ENCODE results near the gene RAB14. TPM values are rescaled to one million over a fixed set of nuclear protein-coding genes. Genes with fewer than 3 reads are reported as not detected.
"Not testable (repeated sequence)": the region's sequence is repeated elsewhere in the genome, so short reads cannot be mapped to it uniquely, and the experiment has no call there.

RAB14 gene
- polyA plus RNA-seq, 4 donors: 91.7 to 137 (median 105) TPM

DNA sequence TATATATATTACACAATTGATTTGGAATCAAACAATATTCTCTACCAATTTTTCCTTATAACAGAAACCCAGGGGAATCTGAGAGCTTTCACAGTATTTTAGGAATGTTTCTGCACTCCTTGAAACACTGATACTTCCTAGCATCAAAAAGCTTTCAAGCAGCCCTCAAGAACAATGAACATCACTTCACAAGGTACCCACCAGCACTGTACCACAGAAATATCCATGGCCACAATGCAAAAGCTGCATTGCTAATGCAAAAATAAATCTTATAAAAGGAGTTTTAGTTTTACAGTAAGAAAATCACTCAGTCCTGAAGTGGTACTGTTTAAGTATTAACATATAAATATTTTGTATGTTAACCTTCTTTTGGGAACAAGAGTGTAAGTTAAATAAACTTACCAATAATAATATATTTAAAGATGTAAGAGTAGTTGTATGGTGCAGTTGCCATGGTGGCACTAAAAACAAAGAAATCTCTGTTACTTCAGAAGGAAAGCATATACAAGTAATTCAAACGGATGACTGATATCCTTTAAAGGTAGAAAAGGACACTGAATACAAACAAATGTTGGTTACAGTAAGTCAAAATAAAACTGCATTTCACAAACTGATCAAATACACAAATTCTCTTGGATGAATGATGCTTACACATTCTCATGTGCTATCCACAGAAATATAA lies 8.6 kb downstream of the RAB14 start:
- DNase-seq (ENCODE audit: low read depth in 4 of 4, low spot score in 3 of 4): no peak

DNA sequence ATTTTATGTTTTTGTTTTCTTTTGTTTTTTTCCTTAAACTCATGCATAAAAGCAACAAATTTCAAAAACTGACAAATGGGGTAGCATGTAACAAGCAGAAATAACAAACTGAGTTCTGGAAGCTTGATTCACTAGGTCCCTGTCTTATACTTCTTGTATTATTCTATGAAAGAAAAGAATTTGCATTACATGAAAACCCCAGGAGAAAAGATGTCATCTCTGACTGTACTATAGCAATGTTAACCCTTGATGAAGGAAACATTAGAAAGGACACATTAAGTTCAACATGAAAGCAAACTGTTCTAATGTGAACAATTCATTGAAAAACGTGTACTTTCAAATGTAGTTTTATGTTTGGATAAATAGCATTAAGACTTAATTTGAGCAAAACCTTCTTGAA lies 9.2 kb downstream of the RAB14 start:
- no peak for DNase-seq (ENCODE audit: low read depth in 4 of 4, low spot score in 3 of 4)

DNA sequence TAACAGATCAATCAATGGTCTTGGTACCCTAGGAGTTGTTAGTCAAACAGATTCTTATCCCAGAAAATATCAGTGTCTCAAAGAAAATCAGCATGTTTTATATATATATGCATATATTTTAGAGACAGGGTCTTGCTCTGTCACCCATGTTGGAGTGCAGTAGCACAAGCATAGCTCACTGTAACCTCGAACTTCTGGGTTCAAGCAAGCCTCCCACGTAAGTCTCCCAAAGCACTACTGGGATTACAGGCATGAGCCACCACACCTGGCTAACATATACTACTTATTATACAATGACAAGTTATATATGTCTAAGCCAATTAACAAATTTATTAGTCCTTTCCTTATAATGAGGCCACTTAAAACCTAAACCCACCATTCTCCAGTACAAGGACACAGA lies 10.4 kb downstream of the RAB14 start:
- DNase-seq (ENCODE audit: low read depth in 4 of 4, low spot score in 3 of 4): no peak

DNA sequence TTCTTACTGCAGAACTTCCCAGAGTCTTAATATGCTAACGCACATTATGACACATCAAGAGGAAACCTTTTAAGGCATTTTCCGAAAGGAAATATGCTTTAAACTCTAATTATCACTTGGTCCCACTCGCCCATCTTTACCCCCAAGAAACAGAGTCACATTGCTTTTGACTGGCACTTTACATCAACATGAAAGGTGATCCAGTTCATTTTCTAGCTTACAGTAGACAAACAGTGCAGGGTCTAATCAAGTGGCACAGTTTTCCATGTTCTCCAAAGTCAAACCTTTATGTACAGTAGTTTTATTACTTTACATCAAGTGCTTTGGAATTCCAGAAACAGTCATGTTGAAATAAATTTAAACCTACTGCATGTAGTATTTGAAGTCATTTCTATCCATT lies 12.0 kb downstream of the RAB14 start:
- DNase-seq (ENCODE audit: low read depth in 4 of 4, low spot score in 3 of 4): no peak

DNA sequence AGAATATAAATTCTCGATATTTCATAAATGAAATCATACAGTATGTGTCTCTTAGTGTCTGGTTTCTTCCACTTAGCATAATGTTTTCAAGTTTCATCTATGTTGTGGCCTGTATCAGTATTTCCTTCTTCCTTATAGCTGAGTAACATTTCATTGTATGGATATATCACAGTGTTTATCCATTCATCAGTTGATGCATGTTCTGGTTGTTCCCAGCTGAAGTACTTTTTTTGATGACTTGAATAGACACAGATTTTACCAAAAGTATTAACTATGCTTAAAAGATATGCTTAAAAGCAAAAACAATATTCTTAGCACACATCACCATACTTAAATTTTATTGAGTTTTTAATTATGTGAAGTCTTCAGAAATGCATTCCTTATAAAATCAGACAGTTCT lies 12.7 kb downstream of the RAB14 start:
- DNase-seq (ENCODE audit: low read depth in 4 of 4, low spot score in 3 of 4): no peak

DNA sequence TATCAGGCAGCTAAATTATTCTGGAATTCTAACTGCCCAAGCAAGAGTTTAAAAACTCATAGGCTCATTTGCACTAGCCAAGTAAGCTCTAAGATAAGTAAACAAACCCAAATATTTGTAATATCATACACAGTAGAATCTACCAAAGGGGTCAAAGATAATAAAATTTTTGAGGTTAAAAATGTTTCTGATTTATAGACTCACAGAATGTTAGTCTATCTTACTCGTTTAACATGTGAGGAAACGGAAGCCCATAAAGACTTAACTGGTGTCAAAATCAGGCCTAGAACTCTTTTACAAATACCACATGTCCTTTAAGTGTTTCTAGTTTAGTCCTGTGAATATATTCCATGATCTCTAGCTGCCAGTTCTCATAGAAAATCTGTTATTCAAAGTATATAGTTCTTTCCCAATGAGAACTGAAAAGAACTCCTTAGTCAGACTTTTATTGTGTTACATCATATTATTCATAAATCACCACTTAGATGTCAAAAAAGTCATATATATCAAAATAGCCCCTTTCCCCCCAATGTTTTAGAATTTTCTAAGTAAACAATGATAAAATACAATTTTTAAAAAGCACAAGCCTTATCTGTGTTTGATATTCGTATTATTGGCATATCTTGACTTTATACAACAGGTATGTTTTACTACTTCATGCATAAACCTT lies 13.9 kb downstream of the RAB14 start:
- DNase-seq (ENCODE audit: low read depth in 4 of 4, low spot score in 3 of 4): no peak

DNA sequence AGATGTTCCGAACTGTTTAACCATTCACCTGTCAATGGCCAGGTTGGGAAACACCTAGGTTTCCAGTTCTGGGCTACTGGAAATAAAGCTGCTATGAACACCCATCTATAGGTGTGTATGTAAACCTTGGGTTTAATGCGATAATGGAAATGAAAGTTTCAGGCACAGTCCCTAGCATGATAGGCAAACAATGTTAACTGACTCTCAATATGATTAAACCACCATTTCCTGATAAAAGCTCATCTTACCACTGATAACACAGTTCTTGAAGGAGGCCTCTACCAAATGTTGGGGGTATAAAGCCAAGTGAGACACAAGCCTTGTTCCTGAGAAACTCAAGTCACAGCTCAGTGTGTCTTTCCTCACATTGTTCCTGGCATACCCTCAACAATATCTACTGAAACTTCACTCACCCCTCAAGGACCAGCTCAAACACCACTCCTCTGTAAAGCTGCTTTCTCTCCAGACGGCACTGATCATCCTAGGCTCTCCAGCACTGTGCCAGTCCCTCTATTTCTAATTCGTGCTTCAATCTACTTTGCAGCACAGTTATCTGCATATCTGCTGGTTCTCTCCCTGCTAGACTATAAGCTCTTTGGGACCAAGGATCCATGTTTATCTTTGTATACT lies 15.8 kb downstream of the RAB14 start:
- no peak for DNase-seq (ENCODE audit: low read depth in 4 of 4, low spot score in 3 of 4)

DNA sequence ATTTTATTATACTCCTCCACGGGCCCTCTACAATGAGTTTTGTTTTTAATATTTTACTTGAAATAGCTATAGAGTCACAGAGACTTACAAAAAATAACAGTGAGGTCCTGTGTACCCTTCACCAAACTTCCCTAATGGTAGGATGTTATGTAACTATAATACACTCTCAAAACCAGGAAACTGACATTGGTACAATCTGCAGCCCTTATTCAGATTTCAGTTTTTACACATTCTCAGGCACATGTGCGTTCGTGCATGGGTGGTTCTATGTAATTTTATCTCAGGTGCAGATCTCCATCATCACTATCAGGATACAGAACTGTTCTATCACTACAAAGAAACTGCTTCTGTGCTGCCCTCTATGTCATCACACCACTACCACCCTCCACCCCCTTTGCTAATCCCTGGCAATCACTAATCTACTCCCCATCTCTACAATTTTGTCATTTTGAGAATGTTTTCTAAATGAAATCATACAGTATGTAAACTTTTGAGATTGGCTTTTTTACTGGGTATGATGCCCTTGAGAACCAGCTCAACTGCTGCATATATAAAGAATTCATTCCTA lies 16.4 kb downstream of the RAB14 start:
- DNase-seq (ENCODE audit: low read depth in 4 of 4, low spot score in 3 of 4): no peak

DNA sequence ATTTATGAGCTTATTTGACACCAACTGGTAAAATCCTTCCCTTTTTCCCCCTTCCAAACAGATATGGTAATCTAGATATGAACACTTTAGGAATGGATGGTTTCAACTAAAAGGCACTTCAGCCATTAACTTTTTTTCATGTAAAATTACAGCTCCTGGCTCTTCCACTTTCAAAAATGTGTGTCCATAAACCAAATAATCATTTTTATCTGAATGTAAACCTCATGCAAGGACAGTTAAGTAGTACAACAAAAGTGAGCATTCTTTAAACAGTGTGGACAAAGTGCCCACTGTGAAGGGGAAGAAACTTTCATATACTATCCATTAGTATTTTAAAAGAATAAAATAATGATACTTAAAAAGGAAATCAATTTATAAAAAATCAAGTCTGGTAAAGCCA lies 17.2 kb downstream of the RAB14 start:
- DNase-seq (ENCODE audit: low read depth in 4 of 4, low spot score in 3 of 4): no peak

DNA sequence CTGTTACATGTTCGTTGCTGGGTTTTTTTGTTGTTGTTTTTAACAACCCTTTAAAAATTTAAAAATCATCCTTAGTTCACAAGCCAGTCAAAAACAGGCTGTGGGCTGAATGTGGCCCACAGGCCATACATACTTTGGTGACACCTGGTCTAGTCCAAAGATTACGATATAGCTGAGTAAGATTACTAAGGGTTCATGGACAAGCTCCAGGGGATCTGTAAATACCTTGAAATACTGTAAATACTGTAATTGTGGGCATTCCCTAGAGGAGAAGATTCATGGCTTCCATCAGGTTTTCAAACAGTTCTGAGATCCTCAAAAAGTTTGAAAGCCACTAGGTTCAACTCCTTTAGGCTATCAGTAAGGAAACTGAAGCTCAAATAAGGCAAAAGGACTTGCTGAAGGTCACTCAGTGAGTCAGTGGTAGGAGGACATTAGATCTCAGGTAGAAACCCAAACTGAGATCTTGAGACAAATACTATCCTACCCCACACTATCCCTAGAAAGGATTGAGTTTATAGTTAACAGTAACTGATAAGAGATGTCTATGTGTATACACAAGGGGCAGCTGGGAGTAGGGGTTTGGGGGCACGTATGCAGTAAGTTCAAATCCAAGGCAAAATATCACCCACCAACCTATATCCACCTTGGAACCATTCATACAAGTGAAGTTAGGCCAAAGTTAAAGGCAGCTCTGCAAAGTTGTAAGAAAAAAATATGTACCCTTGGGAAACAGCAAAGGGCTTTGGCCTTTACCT lies 17.8 kb downstream of the RAB14 start:
- no peak for DNase-seq (ENCODE audit: low read depth in 4 of 4, low spot score in 3 of 4)

DNA sequence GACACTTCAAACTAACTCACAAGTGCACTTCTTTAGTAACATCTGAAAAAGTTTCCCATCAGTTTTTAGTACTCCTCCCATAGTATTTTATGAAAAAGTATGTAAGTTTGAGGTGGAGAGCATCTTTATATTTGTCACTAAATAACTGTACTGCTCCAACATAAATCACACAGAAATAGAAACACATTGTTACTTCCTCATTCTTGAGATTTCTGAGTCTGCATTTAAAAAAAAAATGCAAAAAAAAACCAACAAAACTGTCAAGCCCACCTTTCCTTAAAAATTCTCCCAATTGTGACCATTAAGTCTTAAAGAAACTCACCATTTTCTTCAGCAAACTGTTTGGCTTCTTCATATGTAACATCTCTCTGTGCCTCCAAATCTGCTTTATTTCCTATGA lies 18.7 kb downstream of the RAB14 start:
- no peak for DNase-seq (ENCODE audit: low read depth in 4 of 4, low spot score in 3 of 4)

DNA sequence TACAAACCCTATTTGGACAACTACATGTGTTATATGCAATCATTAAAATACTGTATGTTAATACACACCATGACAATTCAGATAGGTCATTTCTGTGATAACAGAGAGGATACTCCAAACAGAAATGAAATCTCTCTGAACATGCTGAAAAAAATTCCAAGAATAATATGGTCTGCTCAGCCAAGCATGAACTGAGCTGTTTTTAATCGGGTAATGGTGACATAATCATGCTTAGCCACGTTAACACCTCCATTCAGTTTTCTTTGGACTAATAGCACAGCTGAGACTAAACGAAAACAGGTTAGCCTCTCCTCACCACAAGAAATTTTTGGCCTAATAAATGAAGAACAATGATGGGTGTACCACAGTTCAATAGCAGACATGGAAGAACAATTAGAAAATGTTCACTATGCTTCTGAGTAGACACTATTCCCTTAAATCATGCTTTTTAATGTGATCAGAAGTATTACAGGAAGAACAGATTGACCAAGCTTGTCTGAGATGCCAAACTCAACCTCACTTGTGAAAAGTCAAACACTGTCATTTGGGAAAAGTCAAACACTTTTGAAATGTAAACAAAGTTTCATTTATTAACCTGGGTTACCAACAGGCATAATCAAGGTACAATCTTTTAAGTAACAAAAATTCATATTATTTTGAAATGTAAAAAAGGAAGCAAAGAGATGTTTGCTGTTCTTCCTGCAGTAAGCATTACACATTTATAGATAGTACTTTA lies 19.4 kb downstream of the RAB14 start:
- no peak for DNase-seq (ENCODE audit: low read depth in 4 of 4, low spot score in 3 of 4)

DNA sequence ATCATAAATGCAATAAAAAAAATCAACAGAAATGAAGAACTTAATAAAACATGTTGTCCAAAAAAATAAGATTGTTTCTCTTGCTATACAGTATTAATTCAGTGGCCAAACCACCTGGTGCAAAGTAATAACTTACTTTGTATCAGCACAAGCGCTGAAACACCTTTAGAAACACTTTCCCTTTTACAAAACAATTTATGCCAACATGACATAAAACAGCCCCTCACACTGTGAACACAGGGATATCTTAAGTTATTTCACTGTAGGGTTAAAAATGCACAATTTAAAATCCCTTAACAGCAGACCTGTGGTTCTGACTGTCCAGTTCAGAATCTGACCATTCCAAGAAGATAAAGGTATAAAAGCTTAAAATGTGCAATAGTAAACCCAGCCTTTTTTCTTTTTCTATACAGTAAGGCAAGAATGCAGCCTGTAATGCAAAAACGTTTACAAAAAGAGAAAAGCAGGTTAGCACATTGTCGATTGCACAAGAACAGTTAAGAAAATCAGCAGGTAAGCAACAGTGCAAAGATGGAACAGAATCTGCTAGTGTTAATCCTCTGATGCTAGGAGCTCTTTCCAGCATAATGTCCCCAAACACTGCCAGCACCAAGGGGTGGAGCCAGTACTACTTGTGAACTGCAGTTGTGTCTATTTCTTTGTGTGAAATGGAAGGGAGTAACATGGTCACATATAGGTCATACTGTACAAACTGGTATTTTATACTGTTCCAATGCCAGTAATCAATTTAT lies 21.6 kb downstream of the RAB14 start:
- no peak for DNase-seq (ENCODE audit: low read depth in 4 of 4, low spot score in 3 of 4)

DNA sequence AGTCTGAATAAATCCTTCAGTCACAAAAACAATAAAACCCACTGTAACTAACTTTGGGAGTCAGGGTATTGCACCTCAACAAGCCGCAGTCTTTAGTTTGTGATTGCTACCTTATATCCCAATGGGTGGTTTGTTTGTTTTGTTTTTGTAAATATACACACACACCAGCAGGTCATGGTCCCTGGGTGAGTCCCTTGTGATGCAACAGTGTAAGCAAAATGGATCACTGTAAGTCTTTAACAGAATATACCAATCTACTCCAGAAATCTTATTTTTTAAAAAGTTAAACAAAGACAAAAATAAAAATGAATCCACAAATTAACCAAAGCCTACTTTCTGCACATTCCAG lies 22.3 kb downstream of the RAB14 start:
- not testable (repeated sequence) for DNase-seq (ENCODE audit: low read depth in 4 of 4, low spot score in 3 of 4)

DNA sequence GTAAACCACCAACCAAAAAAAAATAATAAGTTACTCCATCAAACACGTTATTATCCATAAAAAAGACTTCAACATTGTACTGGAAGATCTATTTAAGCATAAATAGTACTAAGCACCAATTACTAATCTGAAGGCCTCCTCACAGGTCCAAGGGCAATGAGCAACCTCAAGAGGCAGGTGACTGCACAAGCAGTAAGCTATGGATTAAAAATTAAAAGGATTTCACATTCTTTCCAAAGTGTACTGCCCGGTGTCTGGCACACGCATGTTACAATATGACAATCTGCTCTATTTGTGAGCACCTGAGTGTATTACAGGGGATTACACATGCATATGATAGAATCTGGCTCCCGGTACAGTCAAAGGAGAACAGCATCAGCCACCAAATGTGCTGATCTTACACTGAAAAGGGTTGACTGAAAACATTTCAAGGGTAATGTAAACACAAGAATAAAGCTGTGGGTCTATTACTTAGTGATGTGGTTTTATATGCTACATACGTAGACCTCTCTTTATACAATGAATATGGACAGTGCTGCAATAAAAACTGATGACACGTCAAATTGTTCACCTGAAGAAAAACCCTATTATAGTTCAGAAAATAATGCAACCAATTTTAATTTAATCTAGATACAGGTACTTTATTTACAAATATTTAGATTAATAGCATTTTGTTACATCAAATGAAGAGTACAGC lies 22.8 kb downstream of the RAB14 start:
- DNase-seq (ENCODE audit: low read depth in 4 of 4, low spot score in 3 of 4): no peak

DNA sequence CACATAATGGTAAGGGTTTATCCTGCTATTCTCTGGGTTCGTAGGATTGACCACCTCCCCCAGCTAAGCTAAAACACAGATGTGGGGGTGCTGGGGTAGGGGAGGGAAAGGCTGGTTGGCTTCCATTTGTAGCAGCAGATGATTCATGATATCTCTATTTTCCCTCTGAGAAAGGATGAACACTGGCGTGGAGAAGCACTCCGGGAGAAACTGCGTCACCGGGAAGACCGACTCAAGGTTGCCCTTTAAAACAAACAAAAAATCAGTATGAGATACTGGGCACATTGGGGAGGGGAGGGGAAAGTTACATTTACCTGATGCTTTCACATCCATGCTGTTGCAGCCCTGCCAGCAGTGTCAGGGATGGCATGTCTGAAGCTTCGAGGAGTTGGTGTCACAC lies 28.2 kb downstream of the RAB14 start:
- no peak for DNase-seq (ENCODE audit: low read depth in 4 of 4, low spot score in 3 of 4)

DNA sequence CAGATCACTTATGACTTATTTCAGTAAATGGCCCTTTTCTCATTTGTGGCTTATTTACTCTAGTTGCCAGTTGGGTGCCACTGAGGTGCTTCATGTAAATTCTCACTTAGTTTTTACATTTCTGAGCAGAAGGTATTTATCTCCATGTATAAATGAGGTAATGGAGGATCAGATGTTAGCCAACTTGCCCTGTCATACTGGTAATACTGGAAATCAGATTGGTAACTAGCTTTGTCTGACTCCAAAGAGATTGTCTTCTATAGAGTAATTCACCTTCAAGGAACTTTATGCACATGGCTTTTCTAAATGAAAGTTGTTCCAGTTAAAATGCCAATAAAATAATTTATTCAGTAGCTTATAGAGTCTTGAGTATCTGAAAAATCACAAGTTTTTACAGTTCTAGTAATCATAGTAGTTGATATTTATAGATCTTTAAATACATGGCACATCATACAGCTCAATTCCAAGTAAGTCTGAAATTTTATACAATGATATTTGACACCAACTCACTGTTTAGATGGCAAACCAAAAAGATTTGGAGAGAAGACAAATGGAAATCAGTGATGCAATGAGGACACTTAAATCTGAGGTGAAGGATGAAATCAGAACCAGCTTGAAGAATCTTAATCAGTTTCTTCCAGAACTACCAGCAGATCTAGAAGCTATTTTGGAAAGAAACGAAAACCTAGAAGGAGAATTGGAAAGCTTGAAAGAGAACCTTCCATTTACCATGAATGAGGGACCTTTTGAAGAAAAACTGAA lies 28.8 kb downstream of the RAB14 start:
- DNase-seq (ENCODE audit: low read depth in 4 of 4, low spot score in 3 of 4): no peak

DNA sequence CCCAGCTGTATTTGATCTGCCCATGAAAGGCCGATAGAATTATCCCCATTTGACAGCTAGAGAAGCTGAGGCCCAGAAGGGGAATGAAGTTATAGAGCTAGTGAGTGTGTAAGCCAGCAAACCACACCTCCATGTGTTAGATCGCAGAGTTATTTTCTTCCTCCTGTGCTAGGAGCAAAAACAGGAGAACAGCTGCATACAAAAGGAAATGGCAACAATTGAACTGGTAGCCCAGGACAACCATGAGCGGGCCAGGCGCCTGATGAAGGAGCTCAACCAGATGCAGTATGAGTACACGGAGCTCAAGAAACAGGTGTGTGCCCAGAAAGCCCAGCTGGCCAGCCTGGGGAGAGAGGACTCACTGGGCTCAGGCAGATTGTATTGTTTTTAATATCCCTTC lies 30.4 kb downstream of the RAB14 start:
- DNase-seq (ENCODE audit: low read depth in 4 of 4, low spot score in 3 of 4): no peak
